NCI-H1105 (cell line): Measurements from ENCODE around the gene CRISPLD2.

Experiments
- DNase-seq: peaks from one replicate; lab custom pipeline; 2025; lab: John Stamatoyannopoulos, UW

The CRISPLD2 gene

DNA sequence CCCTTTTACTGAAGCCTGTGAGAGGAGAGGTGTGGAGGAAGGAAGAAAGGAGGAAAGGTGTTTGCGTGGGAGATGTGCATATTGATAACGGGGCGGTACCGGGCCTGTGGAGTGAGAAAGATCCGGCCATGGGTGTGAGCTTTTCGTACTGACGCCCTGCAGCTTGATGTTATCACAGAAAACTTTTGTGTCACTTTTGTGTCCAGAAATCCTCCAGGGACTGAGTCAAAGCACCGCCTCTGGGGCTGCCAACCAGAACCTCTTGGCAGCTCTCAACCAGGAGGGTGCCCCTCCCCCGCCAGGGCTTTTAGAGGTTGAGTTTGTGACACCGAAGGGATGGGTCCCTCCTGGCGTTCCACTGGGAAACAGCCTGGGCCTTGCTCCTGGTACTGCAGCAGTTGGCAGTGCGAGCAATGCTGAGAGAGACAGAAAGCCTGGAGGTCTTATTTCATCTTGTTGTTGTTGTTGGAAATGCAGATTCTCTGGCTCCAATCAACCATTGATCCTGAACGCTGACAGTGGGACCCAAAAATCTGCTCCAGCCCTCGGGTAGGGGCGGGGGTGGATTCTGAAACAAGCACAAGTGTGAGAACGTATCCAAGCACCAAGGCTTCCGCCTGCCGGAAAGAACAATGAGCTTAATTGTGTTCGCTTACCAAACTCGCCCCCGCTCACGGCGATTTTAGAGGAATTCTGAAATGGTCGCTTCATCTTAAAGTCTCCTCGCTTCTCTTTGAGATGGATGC lies 65.0 kb downstream of the CRISPLD2 start:
- DNase-seq = no peak

DNA sequence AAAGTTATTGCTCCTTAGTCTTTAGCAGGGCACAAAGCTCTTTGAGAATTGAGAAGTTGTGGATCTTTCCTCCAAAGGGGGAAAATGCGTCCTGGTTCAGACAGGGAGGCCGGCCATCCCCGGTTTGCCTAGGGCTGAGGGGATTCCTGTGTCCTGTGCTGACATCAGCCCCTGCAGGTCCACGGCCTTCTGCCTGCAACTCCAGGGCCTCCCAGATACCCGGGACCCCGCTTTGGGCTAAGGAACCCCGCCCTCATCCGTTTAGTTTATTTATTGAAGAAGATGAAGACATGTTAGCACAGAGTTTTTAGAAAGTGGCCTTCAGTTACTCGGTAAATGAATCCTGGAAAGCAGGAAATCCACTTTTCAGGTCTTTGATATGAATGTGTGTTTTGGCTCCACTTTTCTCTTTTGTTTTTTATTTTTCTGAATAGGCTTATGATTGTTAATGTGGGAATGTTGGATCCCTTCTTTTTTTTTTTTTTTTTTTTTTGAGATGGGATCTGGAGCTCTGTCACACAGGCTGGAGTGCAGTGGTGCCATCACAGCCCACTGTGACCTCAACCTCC lies 65.6 kb downstream of the CRISPLD2 start:
- DNase-seq = no peak

DNA sequence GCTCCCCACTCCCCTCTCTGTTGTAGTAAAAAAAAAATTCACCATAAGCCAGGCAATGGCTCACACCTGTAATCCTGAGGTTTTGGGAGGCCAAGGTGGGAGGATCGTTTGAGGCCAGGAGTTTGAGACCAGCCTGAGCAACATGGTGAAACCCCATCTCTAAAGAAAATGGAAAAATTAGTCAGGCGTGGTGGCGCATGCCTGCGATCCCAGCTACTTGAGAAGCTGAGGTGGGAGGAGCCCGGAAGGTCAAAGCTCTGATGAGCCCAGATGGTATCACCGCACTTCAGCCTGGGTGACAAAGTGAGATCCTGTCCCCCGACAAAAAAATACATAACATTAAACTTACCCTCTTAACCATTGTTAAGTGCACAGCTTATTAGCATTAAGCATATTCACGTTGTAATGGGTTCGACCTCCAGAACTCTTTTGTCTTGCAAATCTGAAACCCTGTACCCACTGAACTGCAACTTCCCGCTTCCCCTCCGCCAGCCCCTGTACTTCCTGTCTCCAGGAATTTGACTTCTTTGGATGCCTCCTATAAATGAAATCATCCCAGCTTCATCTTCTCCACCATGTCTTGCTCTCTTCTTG lies 66.8 kb downstream of the CRISPLD2 start:
- no peak for DNase-seq

DNA sequence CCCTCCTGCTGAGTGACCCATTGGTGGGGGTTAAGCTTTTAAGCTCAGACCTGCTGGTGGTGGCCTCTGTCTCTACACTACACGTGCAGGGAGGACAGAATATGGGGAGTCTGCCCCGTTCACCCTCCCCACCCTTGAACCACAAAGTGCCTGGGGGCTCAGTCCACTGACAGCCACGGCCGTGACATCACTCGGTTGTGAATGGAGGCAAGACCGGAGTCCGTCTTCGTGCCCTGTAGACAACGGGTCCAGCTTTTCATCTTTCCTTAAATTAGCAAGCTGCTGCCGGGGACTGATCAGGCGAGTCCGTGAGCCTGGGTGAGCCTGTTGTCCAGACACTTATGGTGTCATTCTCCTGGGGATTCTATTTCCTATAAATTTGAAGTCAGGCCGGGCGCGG lies 67.4 kb downstream of the CRISPLD2 start:
- DNase-seq = no peak

DNA sequence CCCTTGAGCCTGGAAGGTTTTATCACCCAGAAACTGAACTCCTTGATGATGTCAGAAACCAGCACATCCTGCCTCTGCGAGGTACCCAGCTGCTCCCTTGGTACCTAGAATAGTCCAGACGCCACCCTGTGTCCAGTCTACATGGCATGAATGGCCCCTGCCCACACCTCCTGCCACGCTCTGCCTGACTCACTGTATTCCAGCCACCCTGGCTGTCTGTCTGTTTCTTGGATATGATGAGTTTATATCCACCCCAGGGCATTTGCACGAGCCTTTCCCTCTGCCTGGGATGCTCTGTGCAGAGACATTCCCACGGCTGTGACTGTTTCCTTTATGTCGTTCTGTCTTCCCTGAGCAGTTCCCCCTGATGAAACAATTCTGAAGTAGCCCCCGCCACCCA lies 68.7 kb downstream of the CRISPLD2 start:
- DNase-seq = no peak

DNA sequence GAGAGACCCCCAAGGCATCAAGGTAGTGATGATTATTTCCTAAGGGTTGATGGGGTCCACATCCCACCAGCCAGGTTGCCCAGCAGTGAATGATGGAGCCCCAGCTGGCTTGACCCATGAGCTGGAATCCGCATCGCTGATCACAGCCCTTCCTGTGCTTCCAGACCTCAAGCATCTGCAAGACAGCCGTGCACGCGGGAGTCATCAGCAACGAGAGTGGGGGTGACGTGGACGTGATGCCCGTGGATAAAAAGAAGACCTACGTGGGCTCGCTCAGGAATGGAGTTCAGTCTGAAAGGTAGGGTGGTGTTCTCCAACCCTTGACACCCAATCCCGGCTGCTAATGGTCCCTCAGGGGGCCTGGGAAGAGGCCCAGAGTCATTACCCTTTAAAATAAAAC lies 69.3 kb downstream of the CRISPLD2 start:
- no peak for DNase-seq

DNA sequence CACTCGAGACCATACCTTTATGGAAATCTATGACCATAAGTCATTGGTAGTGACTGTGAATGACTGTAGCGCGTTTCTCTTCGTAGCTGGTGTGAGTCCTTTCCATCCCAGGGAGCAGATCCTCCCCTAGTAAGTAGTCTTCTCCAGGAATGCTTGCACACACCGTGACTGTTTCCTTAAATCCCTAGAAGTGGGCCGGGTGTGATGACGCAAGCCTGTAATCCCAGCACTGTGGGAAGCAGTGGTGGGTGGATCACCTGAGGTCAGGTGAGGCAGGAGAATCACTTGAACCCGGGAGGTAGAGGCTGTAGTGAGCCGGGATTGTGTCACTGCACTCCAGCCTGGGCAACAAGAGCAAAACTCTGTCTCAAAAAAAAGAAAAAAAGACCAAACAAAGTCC lies 70.6 kb downstream of the CRISPLD2 start:
- DNase-seq = no peak

DNA sequence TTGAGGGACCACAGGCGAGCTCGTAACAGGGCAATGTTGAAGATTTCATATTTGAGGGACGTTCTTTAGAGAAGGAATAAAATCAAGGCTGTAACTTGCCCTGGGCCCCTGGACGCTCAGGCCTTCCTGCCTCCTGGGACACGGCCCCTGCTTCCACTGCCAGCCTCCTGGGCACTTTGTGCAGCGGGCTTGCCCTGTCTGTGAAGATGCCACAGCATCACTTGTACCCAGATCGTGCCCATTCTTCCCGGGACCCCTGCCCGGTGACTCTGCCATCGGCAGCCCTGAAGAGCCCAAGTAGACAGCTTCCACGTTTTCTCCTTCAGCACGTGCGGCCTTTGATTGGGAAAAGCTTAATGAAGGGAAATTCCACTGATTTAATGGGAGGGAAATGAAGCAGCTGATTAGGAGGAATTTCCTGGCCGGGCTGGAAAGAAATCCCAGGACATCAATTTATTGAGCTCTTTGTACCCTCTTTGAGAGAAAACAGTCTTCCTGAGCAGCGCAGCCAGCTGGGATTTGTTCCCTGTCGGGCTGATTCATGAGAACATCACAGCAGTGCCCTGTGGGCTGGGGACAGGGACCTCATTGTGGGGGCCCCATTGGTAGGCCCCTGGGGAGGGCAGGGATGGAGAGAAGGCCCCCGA lies 71.5 kb downstream of the CRISPLD2 start:
- no peak for DNase-seq

DNA sequence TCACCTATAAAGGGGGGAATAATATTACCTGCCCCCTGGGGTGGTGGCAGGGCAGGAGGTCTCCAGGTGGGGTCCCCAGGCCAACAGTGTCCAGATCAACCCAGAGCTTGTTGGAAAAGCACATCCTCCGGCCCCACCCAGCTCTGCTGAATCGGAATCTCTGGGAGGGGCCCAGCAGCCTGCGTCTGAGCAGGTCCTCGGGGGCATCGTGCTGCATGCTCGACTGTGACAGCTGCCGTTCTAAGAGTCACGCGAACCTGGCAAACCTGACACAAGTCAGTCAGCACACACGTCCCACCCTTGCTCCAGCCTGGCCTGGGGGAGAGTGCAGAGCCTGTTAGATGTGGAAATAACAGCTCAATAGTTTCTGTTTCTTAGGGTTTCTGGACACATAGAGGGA lies 72.3 kb downstream of the CRISPLD2 start:
- no peak for DNase-seq

DNA sequence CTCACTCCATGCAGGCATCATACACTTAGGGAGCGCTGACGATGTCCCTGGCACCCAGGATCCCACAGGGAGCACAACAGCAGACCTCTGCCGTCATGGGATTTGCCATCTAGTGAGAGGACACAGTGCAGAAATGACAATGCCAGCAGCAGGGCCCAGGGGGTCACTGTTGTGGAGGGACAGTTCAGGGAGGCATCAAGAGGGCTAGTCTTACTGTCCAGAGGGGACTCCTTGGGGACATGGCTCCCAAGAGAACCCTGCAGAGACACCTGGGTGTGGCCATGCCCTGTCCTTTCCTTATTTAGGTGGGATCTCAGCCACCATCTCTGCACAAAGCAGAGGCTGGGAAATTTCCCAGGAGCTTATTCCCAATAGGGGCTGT lies 73.7 kb downstream of the CRISPLD2 start:
- DNase-seq = no peak

DNA sequence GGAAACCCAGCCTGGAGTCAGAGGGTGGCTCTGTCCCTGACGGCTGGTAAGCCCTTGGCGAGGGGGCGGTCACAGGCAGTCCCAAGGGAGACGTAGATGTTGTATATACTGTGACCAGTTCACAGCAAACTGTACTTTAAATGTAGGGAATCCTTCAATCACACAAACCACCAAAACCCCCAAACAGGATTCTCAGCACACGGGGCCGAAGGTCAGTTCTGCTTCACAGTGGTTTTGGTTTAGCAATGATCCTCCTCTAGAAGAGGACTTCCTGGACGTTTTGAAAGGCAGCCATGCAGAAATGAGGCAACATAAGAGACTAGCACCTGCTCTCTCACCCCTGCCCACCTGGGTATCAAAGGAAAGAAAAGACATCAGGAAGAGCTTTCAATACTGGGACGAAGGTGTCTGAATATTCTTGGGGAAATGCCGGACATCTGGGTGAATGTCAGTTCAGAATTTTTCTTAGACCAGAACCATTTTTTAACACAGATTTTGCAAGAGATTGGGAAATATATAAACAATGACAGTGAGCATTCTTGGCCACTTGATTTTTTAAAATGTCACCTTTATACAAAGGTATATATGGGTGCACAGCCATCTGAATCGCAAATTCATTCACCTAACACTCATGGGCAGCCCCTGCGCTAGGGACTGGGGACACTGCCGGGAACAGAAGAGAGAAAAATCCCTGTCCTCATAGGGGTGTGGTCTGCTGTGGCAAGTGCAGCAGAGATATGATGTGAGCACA lies 74.2 kb downstream of the CRISPLD2 start:
- no peak for DNase-seq

DNA sequence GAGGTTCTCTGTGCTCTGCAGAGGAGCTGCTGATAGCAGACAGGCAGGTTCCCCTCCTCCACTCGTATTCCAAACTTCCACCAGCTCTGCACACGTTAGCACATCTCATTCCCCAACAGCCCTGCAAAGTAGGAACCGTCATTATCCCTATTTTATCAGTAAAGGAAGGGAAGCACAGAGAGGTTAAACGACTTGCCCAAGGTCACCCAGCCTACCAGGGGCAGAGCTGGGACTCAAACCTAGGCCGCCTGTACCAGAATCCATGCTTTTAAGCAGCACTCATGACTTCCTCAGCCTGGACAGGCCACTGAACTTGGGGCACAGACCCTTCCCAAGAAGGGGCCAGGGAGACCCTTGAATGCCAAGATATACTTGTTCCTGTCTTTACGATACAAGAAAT lies 75.2 kb downstream of the CRISPLD2 start:
- DNase-seq = no peak

DNA sequence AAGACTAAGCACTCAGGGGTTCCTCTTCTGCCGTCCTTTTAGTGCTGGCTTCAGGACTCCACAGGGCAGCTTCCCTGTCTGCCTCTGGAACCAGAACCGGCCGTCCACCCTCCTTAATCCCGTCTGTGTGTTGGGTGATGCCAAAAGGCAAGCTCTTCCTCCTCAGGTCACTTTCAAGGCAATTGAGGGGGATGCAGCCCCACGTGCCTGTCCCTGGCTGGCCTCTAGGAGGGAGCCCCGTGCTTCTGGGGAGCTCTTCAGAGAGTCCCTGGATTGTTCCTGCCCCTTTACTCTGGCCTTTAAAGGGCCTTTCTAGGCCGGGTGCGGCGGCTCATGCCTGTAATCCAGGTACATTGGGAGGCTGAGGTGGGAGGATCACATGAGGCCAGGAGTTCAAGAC lies 77.1 kb downstream of the CRISPLD2 start:
- DNase-seq = no peak

DNA sequence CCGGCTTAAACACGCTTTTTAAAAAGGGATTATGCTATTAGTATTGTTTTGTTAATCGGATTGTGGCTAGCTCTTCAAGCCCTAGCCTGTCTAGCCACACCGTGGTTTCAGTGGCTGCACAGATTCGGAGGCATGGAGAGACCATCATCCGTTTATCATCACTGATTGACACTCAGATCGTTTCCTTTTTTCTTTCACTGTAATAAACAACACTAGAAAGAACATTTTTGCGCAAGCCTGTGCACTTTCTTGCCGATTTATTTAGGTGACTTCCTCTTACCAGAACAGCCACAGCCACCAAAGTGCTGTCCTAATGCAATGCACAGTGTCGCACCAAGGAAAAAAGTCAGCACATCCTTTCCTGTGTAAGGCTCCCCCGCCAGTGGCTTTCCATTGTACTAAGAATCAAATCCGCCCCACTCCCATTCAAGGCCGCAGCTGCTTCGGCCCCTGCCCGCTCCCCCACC lies 78.2 kb downstream of the CRISPLD2 start:
- no peak for DNase-seq

DNA sequence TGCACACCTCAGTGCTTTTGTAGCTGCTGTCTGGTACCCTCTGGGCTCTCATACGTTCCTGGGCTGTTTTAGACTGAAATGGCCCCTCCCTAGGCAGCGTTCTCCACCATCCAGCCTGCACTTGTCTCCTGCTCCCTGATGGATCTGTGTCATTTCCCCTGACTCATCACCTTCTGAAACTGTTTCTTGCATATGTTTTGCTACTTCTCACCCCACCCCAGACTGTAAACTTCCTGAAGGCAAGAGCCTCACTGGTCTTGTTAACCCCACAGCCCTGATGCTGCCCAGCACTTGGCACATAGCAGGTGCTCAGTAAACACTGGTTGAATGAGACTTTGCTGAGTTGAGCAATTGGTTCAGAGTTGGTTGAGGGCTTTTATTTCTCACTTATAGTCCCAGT lies 78.7 kb downstream of the CRISPLD2 start:
- no peak for DNase-seq

DNA sequence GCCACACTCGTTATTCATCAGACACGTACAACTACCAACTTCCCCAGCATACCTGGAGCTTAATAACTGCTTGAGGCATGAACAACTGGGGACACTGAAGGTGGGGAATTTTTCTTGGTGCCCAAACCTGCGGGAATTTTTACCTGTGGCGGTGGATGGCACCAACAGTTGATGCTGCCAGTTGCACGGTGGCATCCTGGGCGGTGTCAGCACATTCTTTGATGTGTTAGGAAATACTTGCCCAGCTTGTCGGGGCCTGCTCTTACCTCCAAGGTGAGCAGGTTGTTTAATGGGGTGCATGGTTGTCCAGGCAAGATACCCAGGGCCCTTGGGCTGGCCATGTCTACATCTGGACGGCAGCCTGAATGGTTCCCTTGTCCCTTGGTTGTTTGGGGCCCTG lies 79.6 kb downstream of the CRISPLD2 start:
- no peak for DNase-seq

DNA sequence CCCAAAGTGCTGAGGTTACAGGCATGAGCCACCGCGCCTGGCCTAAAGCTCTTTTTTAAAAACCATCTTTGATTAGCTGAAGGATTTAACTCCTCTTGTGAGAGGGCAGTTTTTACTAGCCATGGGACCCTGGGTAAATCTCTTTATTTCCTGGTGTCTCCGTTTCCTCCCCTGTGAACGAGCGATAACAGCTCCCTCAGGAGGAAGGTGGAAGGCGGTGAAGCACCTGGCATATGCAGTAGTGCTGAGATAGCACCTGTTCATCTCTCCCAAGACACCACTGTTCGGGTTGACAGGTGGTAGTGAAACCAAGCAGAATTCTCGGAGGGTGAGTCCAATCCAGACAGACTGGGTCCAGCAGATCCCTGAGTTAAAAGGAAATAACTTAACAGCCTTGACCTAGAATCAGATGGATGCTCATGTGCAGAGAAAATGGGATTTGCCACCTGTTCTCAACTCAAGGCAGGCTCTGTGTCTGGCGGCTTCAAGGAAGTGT lies 86.2 kb downstream of the CRISPLD2 start:
- DNase-seq = no peak

DNA sequence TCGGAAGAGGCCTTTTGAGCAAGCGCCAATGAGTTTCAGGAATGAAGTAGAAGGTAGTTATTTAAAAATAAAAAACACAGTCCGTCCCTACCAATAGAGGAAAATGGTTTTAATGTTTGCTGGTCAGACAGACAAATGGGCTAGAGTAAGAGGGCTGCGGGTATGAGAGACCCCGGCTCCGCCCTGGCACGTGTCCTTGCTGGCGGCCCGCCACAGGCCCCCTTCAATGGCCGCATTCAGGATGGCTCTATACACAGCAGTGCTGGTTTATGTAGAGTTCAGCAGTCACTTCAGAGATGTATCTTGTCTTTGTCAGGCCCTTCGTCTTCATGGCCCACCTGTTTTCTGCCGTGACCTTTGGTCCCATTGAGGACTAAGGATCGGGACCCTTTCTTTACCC lies 87.3 kb downstream of the CRISPLD2 start:
- no peak for DNase-seq

DNA sequence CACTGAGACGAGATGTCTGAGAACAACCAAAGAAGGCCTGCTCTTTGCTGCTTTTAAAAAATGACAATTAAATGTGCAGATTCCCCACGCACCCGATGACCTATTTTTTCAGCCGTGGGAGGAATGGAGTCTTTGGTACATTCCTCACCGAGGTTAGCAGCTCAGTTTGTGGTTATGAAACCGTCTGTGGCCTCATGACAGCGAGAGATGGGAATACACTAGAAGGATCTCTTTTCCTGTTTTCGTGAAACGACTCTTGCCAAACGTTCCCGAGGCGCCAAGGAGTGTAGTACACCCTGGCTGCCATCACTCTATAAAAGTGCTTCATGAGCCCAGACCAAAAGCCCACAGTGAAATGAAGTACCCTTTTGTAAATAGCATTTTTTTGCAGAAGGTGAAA lies 87.8 kb downstream of the CRISPLD2 start:
- DNase-seq = no peak

DNA sequence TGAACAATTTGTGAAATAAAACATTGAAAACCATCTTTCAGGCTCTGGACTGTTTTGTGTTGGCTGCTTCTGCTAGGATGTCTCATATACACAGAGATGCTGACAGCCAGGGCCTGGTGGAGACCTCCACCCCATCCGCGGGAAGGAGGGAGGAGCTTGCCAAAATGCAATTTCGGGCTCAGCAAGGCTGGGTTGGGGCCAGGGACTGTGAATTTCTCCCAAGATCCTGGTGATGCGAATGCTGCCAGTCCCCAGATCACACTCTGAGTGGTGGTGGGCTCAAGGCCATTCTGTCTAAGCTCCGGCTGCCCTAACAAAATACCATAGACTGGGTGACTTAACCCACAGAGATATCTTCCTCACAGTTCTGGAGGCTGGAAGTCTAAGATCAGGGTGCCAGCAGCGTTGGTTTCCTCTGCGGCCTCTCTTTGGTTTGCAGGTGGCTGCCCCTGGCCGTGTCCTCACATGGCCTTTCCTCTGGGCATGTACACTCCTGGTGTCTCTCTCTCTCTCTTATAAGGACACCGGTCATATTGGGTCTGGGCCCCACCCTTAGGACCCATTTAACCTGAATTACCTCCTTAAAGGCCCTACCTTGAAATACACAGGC lies 89.8 kb downstream of the CRISPLD2 start:
- DNase-seq = no peak

DNA sequence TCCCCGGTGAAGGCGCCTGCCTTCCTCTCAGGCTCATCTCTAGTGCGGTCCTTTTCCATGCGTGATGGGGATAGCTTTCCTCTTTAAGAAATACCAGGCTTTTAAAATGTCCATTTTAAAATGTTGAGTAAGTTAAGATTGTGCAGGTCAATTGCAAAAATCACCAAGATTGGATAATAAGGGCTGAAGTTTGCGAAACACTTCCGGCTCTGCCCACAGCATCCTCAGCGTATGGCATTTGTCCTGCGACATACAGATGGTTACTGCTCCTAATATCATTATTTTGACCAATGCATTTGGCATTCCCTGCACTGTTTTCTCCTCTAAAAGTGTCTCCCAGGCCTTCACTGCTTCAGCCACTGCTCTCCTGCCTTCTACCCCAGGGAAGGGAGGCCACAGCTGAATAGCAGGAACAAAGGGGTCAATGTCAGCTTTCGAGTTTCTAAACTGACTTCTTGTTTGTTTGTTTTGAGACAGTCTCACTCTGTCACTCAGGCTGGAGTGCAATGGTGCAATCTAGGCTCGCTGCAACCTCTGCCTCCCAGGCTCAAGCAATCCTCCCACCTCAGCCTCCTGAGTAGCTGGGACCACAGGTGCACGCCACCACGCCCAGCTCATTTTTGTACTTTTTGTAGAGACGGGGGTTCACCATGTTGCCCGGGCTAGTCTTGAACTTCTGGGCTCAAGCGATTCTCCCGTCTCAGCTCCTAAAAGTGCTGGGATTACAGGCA lies 91.9 kb downstream of the CRISPLD2 start:
- DNase-seq = no peak
